Measurements from ENCODE around the gene CFDP1.

CFDP1 gene

DNA sequence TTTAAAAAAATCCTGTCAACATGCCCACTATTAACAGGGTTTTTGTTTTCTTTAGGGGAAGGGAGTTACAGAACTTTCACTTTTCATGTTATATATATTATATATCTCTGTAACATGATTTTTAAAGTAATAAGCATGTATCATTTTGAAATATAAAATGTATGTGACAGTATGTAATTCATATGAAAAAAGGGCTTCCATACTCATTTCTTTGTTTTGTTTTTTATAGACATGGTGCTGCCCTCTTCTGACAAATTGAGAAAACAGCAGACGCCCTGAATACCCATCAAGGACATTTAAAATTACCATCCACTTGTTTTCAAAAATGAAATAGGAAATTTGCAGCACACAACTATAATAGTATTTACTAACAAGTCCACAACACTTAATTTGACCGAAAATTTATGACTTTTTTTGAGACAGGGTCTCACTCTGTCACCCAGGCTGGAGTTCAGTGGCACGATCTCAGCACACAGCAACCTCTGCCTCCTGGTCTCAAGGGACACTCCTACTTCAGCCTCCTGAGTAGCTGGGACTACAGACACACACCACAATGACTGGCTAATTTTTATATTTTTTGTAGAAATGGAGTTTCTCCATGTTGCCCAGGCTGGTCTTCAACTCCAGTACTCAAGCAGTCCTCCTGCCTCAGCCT, 30.4 kb downstream of the CFDP1 start:
- H3K4me2 ChIP-seq (ENCODE audit: low read depth, low read length), result no peak overlapping the region
- H3K9me3 ChIP-seq (replicated peaks; ENCODE audit: insufficient read depth, low read length), result no peaks in the 10 kb centered on the region
- DNase-seq, result no peak
- H3K36me3 ChIP-seq (replicated peaks; ENCODE audit: insufficient read depth, low read length), result no peaks in the 10 kb centered on the region
- no peaks in the 10 kb centered on the region for H4K20me1 ChIP-seq (ENCODE audit: insufficient read depth, low read length)
- H3K27me3 ChIP-seq (replicated peaks; ENCODE audit: insufficient read depth, low read length), result no peaks in the 10 kb centered on the region
- no peaks in the 10 kb centered on the region for H3K79me2 ChIP-seq (ENCODE audit: low read length)
- H2AFZ ChIP-seq (ENCODE audit: low read length), result no peak overlapping the region
- no peak overlapping the region for H3K9ac ChIP-seq (ENCODE audit: low read length)
- no peak overlapping the region for H3K27ac ChIP-seq (ENCODE audit: low read length)
- no peaks in the 10 kb centered on the region for H3K4me1 ChIP-seq (ENCODE audit: low read length)
- no peak for TF ChIP-seq EZH2phosphoT487 (IDR thresholded peaks at IDR 0.05; ENCODE audit: low read length)
- TF ChIP-seq, protein P1, sequence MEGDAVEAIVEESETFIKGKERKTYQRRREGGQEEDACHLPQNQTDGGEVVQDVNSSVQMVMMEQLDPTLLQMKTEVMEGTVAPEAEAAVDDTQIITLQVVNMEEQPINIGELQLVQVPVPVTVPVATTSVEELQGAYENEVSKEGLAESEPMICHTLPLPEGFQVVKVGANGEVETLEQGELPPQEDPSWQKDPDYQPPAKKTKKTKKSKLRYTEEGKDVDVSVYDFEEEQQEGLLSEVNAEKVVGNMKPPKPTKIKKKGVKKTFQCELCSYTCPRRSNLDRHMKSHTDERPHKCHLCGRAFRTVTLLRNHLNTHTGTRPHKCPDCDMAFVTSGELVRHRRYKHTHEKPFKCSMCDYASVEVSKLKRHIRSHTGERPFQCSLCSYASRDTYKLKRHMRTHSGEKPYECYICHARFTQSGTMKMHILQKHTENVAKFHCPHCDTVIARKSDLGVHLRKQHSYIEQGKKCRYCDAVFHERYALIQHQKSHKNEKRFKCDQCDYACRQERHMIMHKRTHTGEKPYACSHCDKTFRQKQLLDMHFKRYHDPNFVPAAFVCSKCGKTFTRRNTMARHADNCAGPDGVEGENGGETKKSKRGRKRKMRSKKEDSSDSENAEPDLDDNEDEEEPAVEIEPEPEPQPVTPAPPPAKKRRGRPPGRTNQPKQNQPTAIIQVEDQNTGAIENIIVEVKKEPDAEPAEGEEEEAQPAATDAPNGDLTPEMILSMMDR (IDR thresholded peaks at IDR 0.05; ENCODE audit: low read length), result peak; percentile 38
- H3K9me2 ChIP-seq (replicated peaks; ENCODE audit: insufficient read depth, low read length), result no peaks in the 10 kb centered on the region
- no peak overlapping the region for H3K4me3 ChIP-seq (ENCODE audit: low read length)
- no peaks in the 10 kb centered on the region for H3F3A ChIP-seq (ENCODE audit: insufficient read depth, low read length)

DNA sequence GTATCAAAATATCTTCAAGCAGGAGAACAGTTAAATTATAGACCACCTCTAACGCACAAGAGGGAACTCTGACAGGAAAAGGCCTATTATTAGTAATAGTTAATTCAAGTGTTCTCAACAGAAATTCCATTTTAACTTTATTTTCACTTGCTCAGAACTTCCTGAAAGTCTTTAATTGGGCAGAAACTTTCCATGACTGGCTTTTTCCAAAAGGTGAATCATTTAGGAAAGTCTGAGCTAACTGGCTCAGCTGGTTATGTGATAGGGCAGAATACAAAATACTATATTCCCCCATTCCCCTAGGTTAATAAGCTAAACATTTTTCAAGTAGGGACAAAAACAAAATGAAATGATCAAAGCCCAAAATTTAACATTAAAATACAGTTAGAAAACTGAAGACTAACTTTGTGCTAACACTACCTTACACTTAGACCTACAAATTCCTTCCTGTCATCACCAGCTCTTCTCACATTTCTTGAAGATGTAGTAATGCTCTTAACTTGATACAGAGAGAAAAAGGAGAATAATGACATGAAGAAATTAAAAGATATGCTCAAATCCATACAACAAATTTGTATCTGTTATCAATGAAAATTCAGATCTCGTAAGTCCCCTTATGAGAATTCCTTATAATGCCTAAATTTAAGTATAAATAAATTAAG, 31.0 kb downstream of the CFDP1 start:
- no peak overlapping the region for H3K4me2 ChIP-seq (ENCODE audit: low read depth, low read length)
- H4K20me1 ChIP-seq (ENCODE audit: insufficient read depth, low read length), result no peaks in the 10 kb centered on the region
- no peaks in the 10 kb centered on the region for H3K9me3 ChIP-seq (replicated peaks; ENCODE audit: insufficient read depth, low read length)
- H3F3A ChIP-seq (ENCODE audit: insufficient read depth, low read length), result no peaks in the 10 kb centered on the region
- no peaks in the 10 kb centered on the region for H3K9me2 ChIP-seq (replicated peaks; ENCODE audit: insufficient read depth, low read length)
- no peaks in the 10 kb centered on the region for H3K36me3 ChIP-seq (replicated peaks; ENCODE audit: insufficient read depth, low read length)
- no peaks in the 10 kb centered on the region for H3K27me3 ChIP-seq (replicated peaks; ENCODE audit: insufficient read depth, low read length)
- no peaks in the 10 kb centered on the region for H3K4me1 ChIP-seq (ENCODE audit: low read length)
- H3K9ac ChIP-seq (ENCODE audit: low read length), result no peak overlapping the region
- H2AFZ ChIP-seq (ENCODE audit: low read length), result no peak overlapping the region
- H3K79me2 ChIP-seq (ENCODE audit: low read length), result no peaks in the 10 kb centered on the region
- no peak overlapping the region for H3K4me3 ChIP-seq (ENCODE audit: low read length)
- TF ChIP-seq EZH2 (optimal IDR thresholded peaks at IDR 0.05; ENCODE audit: low read depth, low read length), result no peak
- TF ChIP-seq, protein P1 (IDR thresholded peaks at IDR 0.05; ENCODE audit: low read length), result no peak
- no peak for TF ChIP-seq EZH2phosphoT487 (IDR thresholded peaks at IDR 0.05; ENCODE audit: low read length)
- DNase-seq, result no peak
- H3K27ac ChIP-seq (ENCODE audit: low read length), result no peak overlapping the region

DNA sequence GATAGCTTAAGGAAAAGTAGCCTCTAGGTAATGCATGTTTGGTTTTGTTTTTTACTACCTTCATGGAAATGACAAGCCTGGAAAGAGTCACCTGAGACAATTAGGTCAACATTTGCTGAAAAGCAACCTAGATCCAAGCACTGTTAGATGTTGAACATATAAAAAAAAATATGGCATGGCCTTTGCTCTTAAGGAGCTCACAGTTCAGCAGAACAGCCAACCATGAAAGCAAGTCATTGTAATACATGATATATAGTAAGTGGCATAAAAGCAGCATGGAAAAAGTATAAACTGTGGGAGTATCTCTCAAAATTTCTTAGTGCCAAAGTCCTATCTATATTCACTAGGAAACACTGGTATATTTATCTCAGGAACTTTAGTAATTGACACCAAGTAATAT, 31.6 kb downstream of the CFDP1 start:
- Histone ChIP-seq H3K9me3 (replicated peaks; ENCODE audit: insufficient read depth, low read length) (no peaks in the 10 kb centered on the region), H3K9me2 (replicated peaks; ENCODE audit: insufficient read depth, low read length) (no peaks in the 10 kb centered on the region), H3K4me3 (ENCODE audit: low read length) (no peak overlapping the region), H3F3A (ENCODE audit: insufficient read depth, low read length) (no peaks in the 10 kb centered on the region), H4K20me1 (ENCODE audit: insufficient read depth, low read length) (no peaks in the 10 kb centered on the region), H3K36me3 (replicated peaks; ENCODE audit: insufficient read depth, low read length) (no peaks in the 10 kb centered on the region), H3K79me2 (ENCODE audit: low read length) (no peaks in the 10 kb centered on the region), H3K9ac (ENCODE audit: low read length) (no peak overlapping the region), H2AFZ (ENCODE audit: low read length) (no peak overlapping the region), H3K4me1 (ENCODE audit: low read length) (no peaks in the 10 kb centered on the region), H3K27me3 (replicated peaks; ENCODE audit: insufficient read depth, low read length) (no peaks in the 10 kb centered on the region), H3K4me2 (ENCODE audit: low read depth, low read length) (no peak overlapping the region), H3K27ac (ENCODE audit: low read length) (no peak overlapping the region)
- no peak for DNase-seq
- TF ChIP-seq EZH2 (optimal IDR thresholded peaks at IDR 0.05; ENCODE audit: low read depth, low read length), result no peak
- TF ChIP-seq, protein P1 (IDR thresholded peaks at IDR 0.05; ENCODE audit: low read length), result no peak
- no peak for TF ChIP-seq EZH2phosphoT487 (IDR thresholded peaks at IDR 0.05; ENCODE audit: low read length)

Data from MM.1S (cell line).